HCT116 (cell line): ENCODE results near the gene IGDCC3. TPM values are rescaled to one million over a fixed set of nuclear protein-coding genes. Genes with fewer than 3 reads are reported as not detected.

Source experiments
- ATAC-seq: fragments of 200-7000 bp; cut with Tn5 transposase; 2 replicates; pipeline ENCODE4 v1.9.1; 2020; ENCODE audit warnings: mild to moderate bottlenecking, moderate library complexity
- BruUV-seq: library from RNA; stranded (reverse); fragments of 400-500 nt; replicated peaks from 2 replicates; lab custom pipeline; 2021; lab: Mats Ljungman, UMichigan
- CTCF ChIA-PET: fragments of 300-600 bp; sonication (Branson Sonifier 250); formaldehyde crosslinking; loops from one replicate; lab custom pipeline; 2021; ENCODE audit warnings: antibody characterized with exemption; lab: Charles Lee
- POLR2A ChIA-PET: fragments of 300-600, 350-600 bp; sonication (Branson Sonifier 250); formaldehyde crosslinking; loops from one replicate; lab custom pipeline; 2021; ENCODE audit warnings: antibody characterized with exemption; lab: Charles Lee
- RAD21 ChIA-PET, 2 experiments: fragments of 300-600 bp; sonication (Branson Sonifier 250); formaldehyde crosslinking; loops; one replicate each; lab custom pipeline; 2023; ENCODE audit warnings: low total read pairs in 2 of 2; ENCODE audit not compliant: uncharacterized antibody in 2 of 2, unreplicated experiment in 2 of 2, low non-redundant PET in 1 of 2; lab: Charles Lee
- DNase-seq: peaks from one replicate; pipeline ENCODE4 v3.0.0-alpha.2; 2010; ENCODE audit warnings: low read depth, low spot score
- H2AFZ ChIP-seq: fragments of 200-600 bp; shearing (Covaris generic), sonication (generic); 2 replicates; pipeline ENCODE4 v1.6.1; 2017; ENCODE audit warnings: low read depth, mixed run types, mixed read lengths, antibody characterized with exemption, low read length; ENCODE audit not compliant: poor library complexity, severe bottlenecking
- H3K27ac ChIP-seq: 2 replicates; pipeline ENCODE4 v1.5.1; 2012; ENCODE audit warnings: low read depth, low read length
- H3K27me3 ChIP-seq: fragments of 200-600 bp; sonication (generic); 2 replicates; pipeline ENCODE4 v1.6.1; 2016; ENCODE audit warnings: mixed run types, low read length, mixed read lengths; ENCODE audit not compliant: insufficient read depth
- H3K36me3 ChIP-seq, 2 experiments: fragments of 200-500 bp in 1 of 2; fragments of 200-600 bp in 1 of 2; sonication (Bioruptor generic) in 1 of 2; sonication (generic) in 1 of 2; 2 replicates each; pipeline versions ENCODE4 v1.5.1 to v1.6.1; 2014 to 2016; ENCODE audit warnings: low read length in 2 of 2, inconsistent platforms in 1 of 2, mixed read lengths in 1 of 2, mixed run types in 1 of 2; ENCODE audit not compliant: insufficient read depth in 2 of 2, control insufficient read depth in 1 of 2
- H3K4me1 ChIP-seq, 2 experiments: fragments of 200-600 bp in 1 of 2; sonication (generic) in 1 of 2; 2 replicates each; pipeline versions ENCODE4 v1.5.1 to v1.6.1; 2012 to 2017; ENCODE audit warnings: low read length in 2 of 2, inconsistent platforms in 1 of 2, mild to moderate bottlenecking in 1 of 2, mixed read lengths in 1 of 2, mixed run types in 1 of 2, moderate library complexity in 1 of 2; ENCODE audit not compliant: insufficient read depth in 2 of 2, control insufficient read depth in 1 of 2
- H3K4me2 ChIP-seq: fragments of 200-600 bp; sonication (generic); 2 replicates; pipeline ENCODE4 v1.6.1; 2017; ENCODE audit warnings: mixed run types, low read length, mixed read lengths
- H3K4me3 ChIP-seq, 2 experiments: fragments of 200-600 bp in 1 of 2; sonication (generic) in 1 of 2; replicated peaks in 1 of 2; 2 replicates each; pipeline ENCODE4 v1.5.1; 2011 to 2016; ENCODE audit warnings: low read length in 2 of 2, control low read depth in 1 of 2, low read depth in 1 of 2, mild to moderate bottlenecking in 1 of 2, mixed read lengths in 1 of 2, mixed run types in 1 of 2
- H3K79me2 ChIP-seq: fragments of 200-600 bp; sonication (generic); 2 replicates; pipeline ENCODE4 v1.6.1; 2017; ENCODE audit warnings: mild to moderate bottlenecking, mixed run types, low read length, moderate library complexity, mixed read lengths; ENCODE audit not compliant: insufficient read depth
- H3K9ac ChIP-seq: fragments of 200-600 bp; sonication (generic); 2 replicates; pipeline ENCODE4 v1.6.1; 2016; ENCODE audit warnings: low read length, mixed read lengths
- H3K9me2 ChIP-seq: fragments of 200-600 bp; sonication (generic), shearing (Covaris generic); 2 replicates; pipeline ENCODE4 v1.6.1; 2017; ENCODE audit warnings: mixed run types, mild to moderate bottlenecking, moderate library complexity; ENCODE audit not compliant: insufficient read depth
- H3K9me3 ChIP-seq, 2 experiments: fragments of 200-500 bp in 1 of 2; fragments of 200-600 bp in 1 of 2; sonication (Bioruptor generic) in 1 of 2; sonication (generic) in 1 of 2; 2 replicates each; pipeline ENCODE4 v1.6.1; 2014 to 2017; ENCODE audit warnings: low read length in 2 of 2, mixed read lengths in 2 of 2, inconsistent platforms in 1 of 2, low read depth in 1 of 2, mild to moderate bottlenecking in 1 of 2, mixed run types in 1 of 2, moderate library complexity in 1 of 2; ENCODE audit not compliant: control insufficient read depth in 1 of 2, insufficient read depth in 1 of 2
- H4K20me1 ChIP-seq: fragments of 200-600 bp; sonication (generic), shearing (Covaris generic); 2 replicates; pipeline ENCODE4 v1.6.1; 2017; ENCODE audit warnings: mixed run types, mild to moderate bottlenecking, moderate library complexity; ENCODE audit not compliant: insufficient read depth
- CEBPB ChIP-seq: IDR thresholded peaks from 2 replicates; pipeline ENCODE4 v1.6.1; 2012; ENCODE audit warnings: low read depth
- JUND ChIP-seq: IDR thresholded peaks from 2 replicates; pipeline ENCODE4 v1.6.1; 2012
- POLR2A ChIP-seq: IDR thresholded peaks from 2 replicates; pipeline ENCODE4 v1.7.0; 2011; ENCODE audit warnings: borderline replicate concordance; ENCODE audit not compliant: insufficient read depth, insufficient read length; ENCODE audit errors: extremely low read depth
- POLR2AphosphoS5 ChIP-seq: IDR thresholded peaks from 2 replicates; pipeline ENCODE4 v1.6.1; 2011; ENCODE audit warnings: mild to moderate bottlenecking, low read depth, low read length, moderate library complexity
- RAD21 ChIP-seq: IDR thresholded peaks from 2 replicates; pipeline ENCODE4 v1.6.1; 2012; ENCODE audit warnings: low read depth, mild to moderate bottlenecking
- SRF ChIP-seq: IDR thresholded peaks from 2 replicates; pipeline ENCODE4 v1.6.1; 2012; ENCODE audit warnings: low read depth
- ZFX ChIP-seq: fragments of 450-650 bp; IDR thresholded peaks from 2 replicates; pipeline ENCODE4 v1.6.1; 2017
- intact Hi-C: fragments of 100-400 bp; cut with micrococcal nuclease; formaldehyde crosslinking; loops from 2 replicates; pipeline ENCODE4 v1.10.0; 2022
- total RNA-seq: library from RNA; stranded (reverse); gene quantifications from one replicate; pipeline ENCODE4 v1.2.1, GENCODE V29; 2021; ENCODE audit not compliant: unreplicated experiment
- TF ChIP-seq, protein P1 (sequence below), 3 experiments: fragments of 200-600 bp in 1 of 3; sonication (generic) in 1 of 3; IDR thresholded peaks in 2 of 3; conservative IDR thresholded peaks in 1 of 3; 2 replicates each; pipeline ENCODE4 v1.5.1; 2012 to 2017; ENCODE audit warnings: low read depth in 2 of 3, low read length in 2 of 3, antibody characterized with exemption in 1 of 3, borderline replicate concordance in 1 of 3, control low read depth in 1 of 3, mild to moderate bottlenecking in 1 of 3, mixed read lengths in 1 of 3, mixed run types in 1 of 3, moderate library complexity in 1 of 3; ENCODE audit not compliant: insufficient read depth in 1 of 3
- TF ChIP-seq, protein P2 (sequence below): IDR thresholded peaks from 2 replicates; pipeline ENCODE4 v1.6.1; 2012
- TF ChIP-seq, protein P3 (sequence below): IDR thresholded peaks from 2 replicates; pipeline ENCODE4 v1.6.1; 2012; ENCODE audit warnings: low read depth

The IGDCC3 gene
- total RNA-seq, 1 experiment from 2014 or later: 0.44 TPM

DNA sequence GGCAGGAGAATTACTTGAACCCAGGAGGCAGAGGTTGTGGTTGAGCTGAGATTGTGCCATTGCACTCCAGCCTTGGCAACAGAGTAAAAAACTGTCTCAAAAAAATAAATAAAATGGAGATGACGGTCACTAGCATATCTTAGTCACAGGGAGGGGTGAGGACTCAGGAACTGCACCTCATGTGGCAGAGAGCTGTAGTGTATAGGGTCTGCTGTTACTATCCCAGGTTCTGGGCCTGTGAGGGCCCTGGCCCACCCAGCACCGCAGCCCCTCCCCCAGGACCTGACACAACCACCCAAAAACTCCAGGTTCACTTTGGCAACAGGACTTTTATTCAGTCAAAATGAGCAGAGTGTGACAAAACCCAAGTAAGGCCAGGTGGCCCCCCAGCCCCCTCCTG lies 51.0 kb downstream of the IGDCC3 start (continued):
- TF ChIP-seq, protein P1, sequence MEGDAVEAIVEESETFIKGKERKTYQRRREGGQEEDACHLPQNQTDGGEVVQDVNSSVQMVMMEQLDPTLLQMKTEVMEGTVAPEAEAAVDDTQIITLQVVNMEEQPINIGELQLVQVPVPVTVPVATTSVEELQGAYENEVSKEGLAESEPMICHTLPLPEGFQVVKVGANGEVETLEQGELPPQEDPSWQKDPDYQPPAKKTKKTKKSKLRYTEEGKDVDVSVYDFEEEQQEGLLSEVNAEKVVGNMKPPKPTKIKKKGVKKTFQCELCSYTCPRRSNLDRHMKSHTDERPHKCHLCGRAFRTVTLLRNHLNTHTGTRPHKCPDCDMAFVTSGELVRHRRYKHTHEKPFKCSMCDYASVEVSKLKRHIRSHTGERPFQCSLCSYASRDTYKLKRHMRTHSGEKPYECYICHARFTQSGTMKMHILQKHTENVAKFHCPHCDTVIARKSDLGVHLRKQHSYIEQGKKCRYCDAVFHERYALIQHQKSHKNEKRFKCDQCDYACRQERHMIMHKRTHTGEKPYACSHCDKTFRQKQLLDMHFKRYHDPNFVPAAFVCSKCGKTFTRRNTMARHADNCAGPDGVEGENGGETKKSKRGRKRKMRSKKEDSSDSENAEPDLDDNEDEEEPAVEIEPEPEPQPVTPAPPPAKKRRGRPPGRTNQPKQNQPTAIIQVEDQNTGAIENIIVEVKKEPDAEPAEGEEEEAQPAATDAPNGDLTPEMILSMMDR (IDR thresholded peaks at IDR 0.05 in 2 of 3, conservative IDR thresholded peaks at IDR 0.05 in 1 of 3; ENCODE audit: borderline replicate concordance in 1 of 3, insufficient read depth in 1 of 3, low read depth in 2 of 3, low read length in 2 of 3): no peak
- TF ChIP-seq ZFX (no peak), SRF (no peak), RAD21 (no peak), CEBPB (no peak)
- TF ChIP-seq, protein P2, sequence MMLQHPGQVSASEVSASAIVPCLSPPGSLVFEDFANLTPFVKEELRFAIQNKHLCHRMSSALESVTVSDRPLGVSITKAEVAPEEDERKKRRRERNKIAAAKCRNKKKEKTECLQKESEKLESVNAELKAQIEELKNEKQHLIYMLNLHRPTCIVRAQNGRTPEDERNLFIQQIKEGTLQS: no peak

DNA sequence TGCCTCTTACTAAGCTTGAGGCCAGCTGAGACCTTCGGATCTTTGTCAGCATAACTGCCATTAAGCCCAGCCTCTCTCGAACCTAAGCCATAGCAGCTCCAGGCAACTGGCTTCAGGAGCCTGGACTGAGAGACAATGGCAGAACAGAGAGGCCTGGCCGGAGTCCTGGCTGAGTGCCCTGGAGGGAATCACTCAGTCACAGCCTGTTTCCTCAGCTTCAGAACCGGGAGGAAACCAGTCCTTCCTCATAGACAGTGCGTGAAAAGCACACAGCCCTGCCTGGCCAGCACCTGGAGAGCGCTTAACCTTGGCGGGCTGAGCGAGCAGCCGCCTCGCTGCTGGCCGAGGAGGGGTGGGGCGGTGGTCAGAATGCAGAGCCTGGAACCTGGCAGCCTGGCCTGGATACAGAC lies 51.7 kb downstream of the IGDCC3 start:
- Histone ChIP-seq H3K9me2 (no peaks in the 10 kb centered on the region), H3K79me2 (no peaks in the 10 kb centered on the region), H3K4me1 (no peaks in the 10 kb centered on the region), H4K20me1 (no peaks in the 10 kb centered on the region), H3K9me3 (no peaks in the 10 kb centered on the region), H2AFZ (no peak overlapping the region), H3K36me3 (no peaks in the 10 kb centered on the region), H3K4me2 (no peak overlapping the region), H3K9ac (no peak overlapping the region), H3K27ac (no peak overlapping the region), H3K4me3 (no peak overlapping the region), H3K27me3 (no peaks in the 10 kb centered on the region)
- intact Hi-C loops: no loop called here
- ATAC-seq: no peak
- ChIA-PET RAD21 (no interaction called here), POLR2A (interaction anchor here (2.5 kb wide), 1 partner anchor 21 kb away, joined by 9 read pairs; the partner anchor contains the start of gene RNU5B-1), CTCF (no interaction called here)
- DNase-seq: no peak
- TF ChIP-seq POLR2AphosphoS5 (no peak), JUND (no peak), POLR2A (no peak)
- TF ChIP-seq, protein P3, sequence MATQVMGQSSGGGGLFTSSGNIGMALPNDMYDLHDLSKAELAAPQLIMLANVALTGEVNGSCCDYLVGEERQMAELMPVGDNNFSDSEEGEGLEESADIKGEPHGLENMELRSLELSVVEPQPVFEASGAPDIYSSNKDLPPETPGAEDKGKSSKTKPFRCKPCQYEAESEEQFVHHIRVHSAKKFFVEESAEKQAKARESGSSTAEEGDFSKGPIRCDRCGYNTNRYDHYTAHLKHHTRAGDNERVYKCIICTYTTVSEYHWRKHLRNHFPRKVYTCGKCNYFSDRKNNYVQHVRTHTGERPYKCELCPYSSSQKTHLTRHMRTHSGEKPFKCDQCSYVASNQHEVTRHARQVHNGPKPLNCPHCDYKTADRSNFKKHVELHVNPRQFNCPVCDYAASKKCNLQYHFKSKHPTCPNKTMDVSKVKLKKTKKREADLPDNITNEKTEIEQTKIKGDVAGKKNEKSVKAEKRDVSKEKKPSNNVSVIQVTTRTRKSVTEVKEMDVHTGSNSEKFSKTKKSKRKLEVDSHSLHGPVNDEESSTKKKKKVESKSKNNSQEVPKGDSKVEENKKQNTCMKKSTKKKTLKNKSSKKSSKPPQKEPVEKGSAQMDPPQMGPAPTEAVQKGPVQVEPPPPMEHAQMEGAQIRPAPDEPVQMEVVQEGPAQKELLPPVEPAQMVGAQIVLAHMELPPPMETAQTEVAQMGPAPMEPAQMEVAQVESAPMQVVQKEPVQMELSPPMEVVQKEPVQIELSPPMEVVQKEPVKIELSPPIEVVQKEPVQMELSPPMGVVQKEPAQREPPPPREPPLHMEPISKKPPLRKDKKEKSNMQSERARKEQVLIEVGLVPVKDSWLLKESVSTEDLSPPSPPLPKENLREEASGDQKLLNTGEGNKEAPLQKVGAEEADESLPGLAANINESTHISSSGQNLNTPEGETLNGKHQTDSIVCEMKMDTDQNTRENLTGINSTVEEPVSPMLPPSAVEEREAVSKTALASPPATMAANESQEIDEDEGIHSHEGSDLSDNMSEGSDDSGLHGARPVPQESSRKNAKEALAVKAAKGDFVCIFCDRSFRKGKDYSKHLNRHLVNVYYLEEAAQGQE: no peak
- BruUV-seq: no TSS peak
